Choroid plexus epithelial cell (primary cell): Measurements from ENCODE around the gene CEP76.

Source experiments
- DNase-seq: peaks from one replicate; pipeline ENCODE4 v3.0.0-alpha.2; 2010; ENCODE audit warnings: low read depth
- H3K4me3 ChIP-seq: 2 replicates; pipeline ENCODE4 v1.5.1; 2011; ENCODE audit warnings: low read depth, mild to moderate bottlenecking, control low read depth, low read length, moderate library complexity
- CTCF ChIP-seq: conservative IDR thresholded peaks from 2 replicates; pipeline ENCODE4 v1.5.1; 2011; ENCODE audit warnings: low read depth, mild to moderate bottlenecking, control low read depth, inconsistent platforms, low read length, moderate library complexity

Gene CEP76

DNA sequence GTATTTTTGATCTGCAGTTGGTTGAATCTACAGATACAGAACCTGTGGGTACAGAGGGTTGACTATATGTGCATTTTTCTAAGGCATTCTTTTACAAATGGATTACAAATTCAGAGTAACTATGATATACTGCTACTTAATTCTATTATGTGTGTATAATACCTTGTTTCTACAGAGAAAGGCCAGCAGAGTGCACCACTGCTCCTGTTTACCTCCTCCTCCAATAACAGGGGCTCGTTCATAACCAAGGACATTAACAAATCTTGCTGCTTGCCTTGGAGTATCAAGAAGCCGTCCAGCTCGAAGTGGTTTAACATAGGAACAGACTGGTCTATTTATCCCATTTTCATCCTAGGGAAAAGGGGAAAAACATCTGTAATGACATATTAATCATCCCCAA, 16.4 kb downstream of the CEP76 start:
- H3K4me3 ChIP-seq = no peak overlapping the region
- TF ChIP-seq CTCF = peak; percentile 48
- peak; percentile 72 for DNase-seq

GRCh38 chr18:12679183-12679786, 23.2 kb downstream of the CEP76 start:
- peak; percentile 75 for DNase-seq
- no peak for TF ChIP-seq CTCF
- peak overlapping the region; percentile 37 for H3K4me3 ChIP-seq

- H3K4me3 ChIP-seq = no peak overlapping the region
- DNase-seq = no peak
- TF ChIP-seq CTCF = no peak
Observed at GRCh38 chr18:12668041-12668440, 34.5 kb downstream of the CEP76 start.

GRCh38 chr18:12659904-12660605, 42.5 kb downstream of the CEP76 start:
- no peak overlapping the region for H3K4me3 ChIP-seq
- TF ChIP-seq CTCF = peak; percentile 90
- DNase-seq = peak; percentile 81

- DNase-seq = peak; percentile 73
- H3K4me3 ChIP-seq = peak overlapping the region; percentile 81
- peak; percentile 39 for TF ChIP-seq CTCF
Observed at GRCh38 chr18:12658426-12659138, 43.9 kb downstream of the CEP76 start.

DNA sequence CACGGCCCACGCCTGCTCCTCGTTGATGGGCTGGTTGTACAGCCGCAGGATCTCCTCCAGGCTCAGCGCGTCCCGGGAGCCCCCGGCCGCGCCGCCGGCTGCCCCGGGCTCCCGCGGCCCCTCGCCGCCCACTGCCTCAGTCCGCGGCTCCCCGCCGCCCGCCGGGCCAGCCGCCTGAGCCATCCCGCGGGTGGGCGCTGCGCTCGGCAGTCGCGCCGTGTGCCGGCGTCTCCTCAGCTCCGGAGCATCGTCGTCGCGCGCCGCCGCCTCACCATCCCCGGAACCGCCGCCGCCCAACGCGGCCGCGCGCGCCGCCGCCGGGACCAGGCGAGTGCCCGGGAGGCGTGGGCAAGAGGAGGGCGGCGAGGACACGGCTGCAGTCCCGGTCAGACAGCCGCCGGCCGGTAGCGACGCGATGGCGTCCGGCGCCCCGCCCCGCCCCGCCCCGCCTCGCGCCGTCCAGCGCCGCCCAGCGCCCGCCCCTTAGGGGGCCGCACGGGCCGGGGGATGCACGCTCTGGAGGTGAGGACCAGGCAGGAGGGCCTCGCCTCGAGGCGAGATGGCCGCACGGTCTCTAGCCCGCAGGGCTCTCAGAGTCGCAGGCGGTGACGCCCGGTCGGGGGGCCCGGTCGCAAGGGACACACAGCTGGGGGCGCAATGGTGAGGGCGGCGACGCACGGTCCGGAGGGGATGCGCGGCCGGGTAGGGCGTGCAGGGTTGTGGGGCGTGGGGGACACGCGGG, 44.7 kb downstream of the CEP76 start, which contains the start of gene SPIRE1:
TSS of gene SPIRE1 (minus strand) at position 424 of the 742 bp plus-strand sequence. CDS start at position 183, 241 bp downstream.
- H3K4me3 ChIP-seq = peak within 1 kb of the TSS; percentile 81
- DNase-seq = peak; percentile 54
- TF ChIP-seq CTCF = no peak
